ENCODE results near the gene PRDM16.

DNA sequence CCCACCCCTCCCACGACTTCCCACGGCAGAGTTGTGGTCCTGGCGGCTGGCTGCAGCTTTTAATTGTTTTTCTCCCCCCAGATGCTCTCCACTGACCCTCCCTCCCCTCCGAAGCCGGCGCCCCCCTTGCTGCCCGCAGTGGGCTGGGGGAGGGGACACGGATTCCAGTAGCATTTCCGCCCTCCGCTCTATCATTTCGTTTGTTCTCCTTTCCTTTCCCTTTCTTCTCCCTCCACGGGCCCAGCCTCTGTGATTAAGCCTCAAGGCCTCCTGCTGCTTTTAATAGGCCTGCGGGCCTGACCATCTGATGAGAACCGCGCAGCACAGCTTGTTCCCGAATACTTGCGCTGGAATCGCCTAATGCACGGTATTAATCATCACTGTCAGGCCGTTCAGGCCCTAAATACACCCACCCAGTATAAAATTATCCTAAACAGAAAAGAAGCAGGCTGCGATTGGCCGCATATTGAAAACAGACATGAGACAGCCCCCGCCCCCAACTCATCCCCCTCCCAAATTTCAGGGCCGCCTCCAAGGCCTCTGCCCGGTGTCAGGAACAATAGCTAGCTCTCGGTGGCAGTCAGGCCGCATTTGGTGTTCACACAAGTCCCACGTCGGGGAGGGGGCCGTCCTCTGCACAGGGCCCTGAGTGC is 283.4 kb downstream of the PRDM16 start:
- TF ChIP-seq POLR2A (IDR thresholded peaks at IDR 0.05; ENCODE audit: low read length), result no peak
- no peak for TF ChIP-seq GATA1 (IDR thresholded peaks at IDR 0.05; ENCODE audit: low read depth, low read length)

Data from erythroblast (primary cell).